HG03558 (cell line): ENCODE results near the gene GHDC.
"Not testable (repeated sequence)": the region's sequence is repeated elsewhere in the genome, so short reads cannot be mapped to it uniquely, and the experiment has no call there.

Experiments used
- ATAC-seq: cut with Tn5 transposase; IDR thresholded peaks from one replicate; pipeline ENCODE4 v1.9.1; 2021; ENCODE audit warnings: moderate number of reproducible peaks; ENCODE audit not compliant: unreplicated experiment; ENCODE audit errors: extremely low read depth

The GHDC gene

GRCh38 chr17:42206153-42206612 lies 11.9 kb upstream of the GHDC start:
- not testable (repeated sequence) for ATAC-seq

GRCh38 chr17:42203354-42203753 lies 9.1 kb upstream of the GHDC start:
- ATAC-seq: no peak

- no peak for ATAC-seq
These were observed 8.4 kb upstream of the GHDC start for GRCh38 chr17:42202696-42203095.

GRCh38 chr17:42202159-42202558 lies 7.9 kb upstream of the GHDC start:
- ATAC-seq: no peak

- no peak for ATAC-seq
These were observed 7.1 kb upstream of the GHDC start for GRCh38 chr17:42201458-42201772.

- ATAC-seq: no peak
These were observed 6.6 kb upstream of the GHDC start for GRCh38 chr17:42200706-42201457.

- no peak for ATAC-seq
These were observed 5.2 kb upstream of the GHDC start for GRCh38 chr17:42199416-42200011.

- ATAC-seq: no peak
These were observed 4.6 kb upstream of the GHDC start for GRCh38 chr17:42198897-42199296.

- ATAC-seq: no peak
These were observed 3.4 kb upstream of the GHDC start for GRCh38 chr17:42197564-42198156.

GRCh38 chr17:42193216-42193968 lies 902 bp downstream of the GHDC start:
- no peak for ATAC-seq

- no peak for ATAC-seq
These were observed 1.8 kb downstream of the GHDC start for GRCh38 chr17:42192189-42193126.

GRCh38 chr17:42191275-42191608 lies 3.1 kb downstream of the GHDC start:
- no peak for ATAC-seq

GRCh38 chr17:42190491-42191274 lies 3.6 kb downstream of the GHDC start:
- no peak for ATAC-seq

- no peak for ATAC-seq
These were observed 4.7 kb downstream of the GHDC start for GRCh38 chr17:42189651-42189965.

GRCh38 chr17:42188749-42189650 lies 5.3 kb downstream of the GHDC start:
- no peak for ATAC-seq

- ATAC-seq: no peak
These were observed 6.5 kb downstream of the GHDC start for GRCh38 chr17:42187833-42188232.

GRCh38 chr17:42186191-42186590 lies 8.1 kb downstream of the GHDC start:
- not testable (repeated sequence) for ATAC-seq

GRCh38 chr17:42185621-42185930 lies 8.7 kb downstream of the GHDC start:
- no peak for ATAC-seq
